NCI-H1436 (cell line): ENCODE results near the gene TADA2A.
"Not testable (repeated sequence)": the region's sequence is repeated elsewhere in the genome, so short reads cannot be mapped to it uniquely, and the experiment has no call there.

Experiments used
- DNase-seq: peaks from one replicate; lab custom pipeline; 2025; lab: John Stamatoyannopoulos, UW

Gene TADA2A

GRCh38 chr17:37493249-37494027, 86.8 kb downstream of the TADA2A start:
- no peak for DNase-seq

GRCh38 chr17:37494401-37494831, 87.7 kb downstream of the TADA2A start:
- no peak for DNase-seq

GRCh38 chr17:37494971-37495370, 88.3 kb downstream of the TADA2A start:
- no peak for DNase-seq

- no peak for DNase-seq
Observed at GRCh38 chr17:37500378-37500777, 93.7 kb downstream of the TADA2A start.

- DNase-seq: no peak
Observed at GRCh38 chr17:37502009-37502936, 95.6 kb downstream of the TADA2A start.

- DNase-seq: no peak
Observed at GRCh38 chr17:37503148-37503547, 96.5 kb downstream of the TADA2A start.

GRCh38 chr17:37505333-37505732, 98.6 kb downstream of the TADA2A start:
- no peak for DNase-seq

- no peak for DNase-seq
Observed at GRCh38 chr17:37506678-37507077, 100.0 kb downstream of the TADA2A start.

- DNase-seq: no peak
Observed at GRCh38 chr17:37507111-37507510, 100.4 kb downstream of the TADA2A start.

GRCh38 chr17:37510056-37510455, 103.4 kb downstream of the TADA2A start:
- DNase-seq: no peak

- not testable (repeated sequence) for DNase-seq
Observed at GRCh38 chr17:37511642-37512041, 105.0 kb downstream of the TADA2A start.

- no peak for DNase-seq
Observed at GRCh38 chr17:37512442-37513068, 105.9 kb downstream of the TADA2A start.

GRCh38 chr17:37513711-37514110, 107.0 kb downstream of the TADA2A start:
- DNase-seq: no peak

GRCh38 chr17:37516127-37516571, 109.5 kb downstream of the TADA2A start:
- DNase-seq: no peak

GRCh38 chr17:37517881-37518280, 111.2 kb downstream of the TADA2A start:
- DNase-seq: no peak

- no peak for DNase-seq
Observed at GRCh38 chr17:37518826-37519225, 112.1 kb downstream of the TADA2A start.

GRCh38 chr17:37519251-37519985, 112.7 kb downstream of the TADA2A start:
- no peak for DNase-seq

- no peak for DNase-seq
Observed at GRCh38 chr17:37520174-37520573, 113.5 kb downstream of the TADA2A start.

GRCh38 chr17:37521821-37522220, 115.1 kb downstream of the TADA2A start:
- DNase-seq: no peak

GRCh38 chr17:37523715-37524219, 117.1 kb downstream of the TADA2A start:
- no peak for DNase-seq

- DNase-seq: peak; percentile 56
Observed at GRCh38 chr17:37527249-37527851, 120.7 kb downstream of the TADA2A start.
